ENCODE results near the gene COL6A3.

- TF ChIP-seq, protein P1, sequence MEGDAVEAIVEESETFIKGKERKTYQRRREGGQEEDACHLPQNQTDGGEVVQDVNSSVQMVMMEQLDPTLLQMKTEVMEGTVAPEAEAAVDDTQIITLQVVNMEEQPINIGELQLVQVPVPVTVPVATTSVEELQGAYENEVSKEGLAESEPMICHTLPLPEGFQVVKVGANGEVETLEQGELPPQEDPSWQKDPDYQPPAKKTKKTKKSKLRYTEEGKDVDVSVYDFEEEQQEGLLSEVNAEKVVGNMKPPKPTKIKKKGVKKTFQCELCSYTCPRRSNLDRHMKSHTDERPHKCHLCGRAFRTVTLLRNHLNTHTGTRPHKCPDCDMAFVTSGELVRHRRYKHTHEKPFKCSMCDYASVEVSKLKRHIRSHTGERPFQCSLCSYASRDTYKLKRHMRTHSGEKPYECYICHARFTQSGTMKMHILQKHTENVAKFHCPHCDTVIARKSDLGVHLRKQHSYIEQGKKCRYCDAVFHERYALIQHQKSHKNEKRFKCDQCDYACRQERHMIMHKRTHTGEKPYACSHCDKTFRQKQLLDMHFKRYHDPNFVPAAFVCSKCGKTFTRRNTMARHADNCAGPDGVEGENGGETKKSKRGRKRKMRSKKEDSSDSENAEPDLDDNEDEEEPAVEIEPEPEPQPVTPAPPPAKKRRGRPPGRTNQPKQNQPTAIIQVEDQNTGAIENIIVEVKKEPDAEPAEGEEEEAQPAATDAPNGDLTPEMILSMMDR (IDR thresholded peaks at IDR 0.05): no peak
- TF ChIP-seq EZH2 (IDR thresholded peaks at IDR 0.05) (no peak), EZH2phosphoT487 (IDR thresholded peaks at IDR 0.05) (no peak)
Measured at GRCh38 chr2:237405605-237406004, 8.4 kb downstream of the COL6A3 start.

All from neural progenitor cell (in vitro differentiated cells).